ENCODE measurements around the gene PKN1.

Gene PKN1

DNA sequence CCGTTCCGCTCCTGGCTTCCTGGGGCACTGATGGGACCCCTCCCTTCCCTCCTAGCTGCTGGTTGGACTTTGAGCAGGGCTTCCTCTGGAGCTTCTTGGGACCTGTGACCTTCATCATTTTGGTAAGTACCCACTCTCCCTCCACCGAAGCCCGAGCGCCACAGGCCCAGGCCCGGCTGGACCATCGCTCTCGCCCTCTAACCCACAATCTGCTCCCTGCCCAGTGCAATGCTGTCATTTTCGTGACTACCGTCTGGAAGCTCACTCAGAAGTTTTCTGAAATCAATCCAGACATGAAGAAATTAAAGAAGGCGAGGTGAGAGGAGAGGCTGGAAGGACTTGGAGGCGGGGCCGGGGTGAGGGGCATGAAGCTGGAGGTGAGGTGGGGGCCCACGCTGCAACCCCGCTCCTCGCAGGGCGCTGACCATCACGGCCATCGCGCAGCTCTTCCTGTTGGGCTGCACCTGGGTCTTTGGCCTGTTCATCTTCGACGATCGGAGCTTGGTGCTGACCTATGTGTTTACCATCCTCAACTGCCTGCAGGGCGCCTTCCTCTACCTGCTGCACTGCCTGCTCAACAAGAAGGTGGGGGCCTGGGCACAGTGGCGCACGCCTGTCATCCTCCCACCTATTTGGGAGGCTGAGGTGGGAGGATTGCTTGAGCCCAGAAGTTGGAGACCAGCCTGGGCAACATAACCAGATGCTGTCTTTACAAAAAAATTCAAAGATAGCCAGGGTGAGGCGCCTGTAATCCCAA lies 26.3 kb upstream of the PKN1 start:
- DNase-seq (ENCODE audit: low read depth in 2 of 3, low spot score in 2 of 3), result no peak

DNA sequence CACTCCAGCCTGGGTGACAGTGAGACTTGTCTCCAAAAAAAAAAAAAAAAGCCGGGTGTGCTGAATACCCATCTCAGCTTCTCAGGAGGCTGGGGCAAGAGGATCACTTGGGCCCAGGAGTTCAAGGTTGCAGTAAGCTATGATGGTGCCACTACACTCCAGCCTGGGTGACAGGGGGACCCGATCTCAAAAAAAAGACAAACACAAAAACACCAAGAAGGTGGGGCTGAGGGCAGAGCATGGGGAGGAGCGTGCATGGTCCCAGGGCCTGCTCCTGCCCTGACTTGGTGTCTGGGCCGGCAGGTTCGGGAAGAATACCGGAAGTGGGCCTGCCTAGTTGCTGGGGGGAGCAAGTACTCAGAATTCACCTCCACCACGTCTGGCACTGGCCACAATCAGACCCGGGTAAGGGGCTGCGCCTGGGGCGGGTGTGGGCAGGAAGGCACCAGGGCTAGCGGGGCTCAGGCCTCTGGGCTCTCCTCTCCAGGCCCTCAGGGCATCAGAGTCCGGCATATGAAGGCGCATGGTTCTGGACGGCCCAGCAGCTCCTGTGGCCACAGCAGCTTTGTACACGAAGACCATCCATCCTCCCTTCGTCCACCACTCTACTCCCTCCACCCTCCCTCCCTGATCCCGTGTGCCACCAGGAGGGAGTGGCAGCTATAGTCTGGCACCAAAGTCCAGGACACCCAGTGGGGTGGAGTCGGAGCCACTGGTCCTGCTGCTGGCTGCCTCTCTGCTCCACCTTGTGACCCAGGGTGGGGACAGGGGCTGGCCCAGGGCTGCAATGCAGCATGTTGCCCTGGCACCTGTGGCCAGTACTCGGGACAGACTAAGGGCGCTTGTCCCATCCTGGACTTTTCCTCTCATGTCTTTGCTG lies 25.3 kb upstream of the PKN1 start:
- DNase-seq (ENCODE audit: low read depth in 2 of 3, low spot score in 2 of 3), result no peak

DNA sequence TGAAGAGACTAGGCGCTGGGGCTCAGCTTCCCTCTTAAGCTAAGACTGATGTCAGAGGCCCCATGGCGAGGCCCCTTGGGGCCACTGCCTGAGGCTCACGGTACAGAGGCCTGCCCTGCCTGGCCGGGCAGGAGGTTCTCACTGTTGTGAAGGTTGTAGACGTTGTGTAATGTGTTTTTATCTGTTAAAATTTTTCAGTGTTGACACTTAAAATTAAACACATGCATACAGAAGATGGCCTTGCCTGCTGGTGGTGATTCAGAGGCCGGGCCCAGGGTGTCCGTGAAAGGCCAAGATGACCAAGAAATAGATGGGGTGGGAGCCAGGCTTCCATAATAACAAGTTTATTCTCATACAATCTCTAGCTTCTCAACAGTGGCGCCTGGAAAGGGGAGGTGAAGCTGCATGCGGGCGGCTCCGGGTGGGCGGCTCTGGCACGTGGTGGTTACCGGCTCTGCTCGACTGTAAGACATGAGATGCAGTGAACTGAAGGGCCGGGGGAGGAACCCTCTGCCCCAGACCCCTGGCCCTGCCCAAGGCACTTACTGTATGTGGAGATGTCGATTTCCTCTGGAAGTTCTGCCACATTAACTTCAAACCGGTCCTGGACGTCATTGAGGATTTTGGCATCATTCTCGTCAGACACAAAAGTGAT lies 24.5 kb upstream of the PKN1 start:
- no peak for DNase-seq (ENCODE audit: low read depth in 2 of 3, low spot score in 2 of 3)

DNA sequence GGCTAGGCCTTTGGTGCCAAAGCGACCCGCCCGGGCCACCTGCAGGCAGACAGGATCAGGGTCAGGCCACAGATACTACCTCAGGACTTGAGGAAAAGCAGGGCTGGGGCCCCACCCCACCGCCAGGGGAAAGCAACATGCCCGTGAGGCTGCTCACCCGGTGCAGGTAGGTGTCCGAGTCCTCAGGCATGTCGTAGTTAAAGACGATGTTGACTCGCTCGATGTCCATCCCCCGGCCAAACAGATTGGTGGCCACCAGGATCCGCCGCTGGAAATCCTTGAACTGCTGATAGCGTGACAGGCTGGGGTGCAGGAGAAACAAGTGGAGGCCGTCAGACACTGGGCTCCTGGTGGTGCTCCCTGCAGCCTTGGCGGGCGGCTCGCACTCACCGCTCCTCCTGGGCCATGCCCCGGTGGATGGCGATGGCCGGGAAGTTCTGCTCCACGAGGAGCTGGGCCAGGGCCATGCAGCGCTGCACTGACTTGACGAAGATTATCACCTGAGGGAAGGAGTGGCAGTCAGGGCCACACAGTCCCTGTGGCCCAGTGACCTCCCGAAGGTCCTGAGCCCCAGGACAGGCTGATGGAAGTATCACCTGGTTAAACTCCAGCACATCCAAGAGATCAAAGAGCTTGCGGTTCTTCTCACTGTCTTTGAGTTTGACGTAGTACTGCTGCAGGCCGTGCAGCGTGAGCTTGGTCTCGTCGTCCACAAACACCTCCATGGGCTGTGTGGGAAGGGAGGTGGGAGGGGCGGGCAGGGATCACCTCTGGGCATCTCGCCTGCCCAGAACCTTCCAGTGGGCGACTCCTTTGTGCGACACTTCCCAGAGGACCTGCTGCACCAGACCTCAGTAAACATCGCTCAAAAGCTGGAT lies 23.7 kb upstream of the PKN1 start:
- no peak for DNase-seq (ENCODE audit: low read depth in 2 of 3, low spot score in 2 of 3)

DNA sequence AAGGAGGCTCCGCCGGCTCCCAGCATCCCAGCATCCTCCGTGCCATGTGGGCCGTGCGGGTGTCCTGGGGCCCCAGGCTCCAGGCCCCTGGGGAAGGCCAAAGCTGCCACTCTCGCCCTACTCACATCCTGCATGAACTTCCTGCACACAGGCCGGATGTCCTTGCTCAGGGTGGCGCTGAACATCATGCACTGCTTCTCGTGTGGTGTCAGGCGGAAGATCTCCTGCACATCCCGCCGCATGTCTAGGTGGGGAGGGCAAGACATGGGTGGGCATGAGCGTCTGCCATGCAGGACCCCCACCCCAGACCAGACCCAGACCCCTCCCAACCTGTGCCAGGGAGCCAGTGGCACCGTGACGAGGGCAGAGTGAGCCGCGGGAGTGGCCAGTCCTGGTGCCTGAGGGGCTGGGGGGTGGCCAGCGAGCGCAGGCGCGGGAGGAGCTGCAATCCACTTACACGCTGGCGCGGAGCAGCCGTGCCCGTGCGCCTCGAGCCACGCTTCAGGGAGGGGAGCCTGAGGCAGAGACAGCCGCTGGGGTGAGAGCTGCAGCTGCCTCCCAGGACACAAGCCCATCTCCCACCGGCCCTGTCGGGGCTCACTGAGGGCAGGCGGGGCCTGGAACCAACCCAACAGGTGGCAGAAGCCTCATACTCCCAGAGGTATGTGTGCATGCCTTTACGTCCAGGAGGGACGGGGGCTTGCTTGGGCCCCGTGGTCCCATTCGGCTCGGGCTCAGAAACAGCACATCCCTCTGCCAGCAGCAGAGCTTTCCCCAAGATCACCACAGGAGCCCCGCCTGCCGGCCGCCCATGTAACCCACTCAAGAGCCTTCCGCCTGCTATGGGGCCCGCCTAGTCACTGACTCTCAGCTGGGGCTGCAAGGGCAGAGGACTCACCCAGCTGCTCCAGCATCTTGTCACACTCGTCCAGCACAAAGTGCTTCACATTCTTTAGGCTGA lies 22.7 kb upstream of the PKN1 start:
- no peak for DNase-seq (ENCODE audit: low read depth in 2 of 3, low spot score in 2 of 3)

DNA sequence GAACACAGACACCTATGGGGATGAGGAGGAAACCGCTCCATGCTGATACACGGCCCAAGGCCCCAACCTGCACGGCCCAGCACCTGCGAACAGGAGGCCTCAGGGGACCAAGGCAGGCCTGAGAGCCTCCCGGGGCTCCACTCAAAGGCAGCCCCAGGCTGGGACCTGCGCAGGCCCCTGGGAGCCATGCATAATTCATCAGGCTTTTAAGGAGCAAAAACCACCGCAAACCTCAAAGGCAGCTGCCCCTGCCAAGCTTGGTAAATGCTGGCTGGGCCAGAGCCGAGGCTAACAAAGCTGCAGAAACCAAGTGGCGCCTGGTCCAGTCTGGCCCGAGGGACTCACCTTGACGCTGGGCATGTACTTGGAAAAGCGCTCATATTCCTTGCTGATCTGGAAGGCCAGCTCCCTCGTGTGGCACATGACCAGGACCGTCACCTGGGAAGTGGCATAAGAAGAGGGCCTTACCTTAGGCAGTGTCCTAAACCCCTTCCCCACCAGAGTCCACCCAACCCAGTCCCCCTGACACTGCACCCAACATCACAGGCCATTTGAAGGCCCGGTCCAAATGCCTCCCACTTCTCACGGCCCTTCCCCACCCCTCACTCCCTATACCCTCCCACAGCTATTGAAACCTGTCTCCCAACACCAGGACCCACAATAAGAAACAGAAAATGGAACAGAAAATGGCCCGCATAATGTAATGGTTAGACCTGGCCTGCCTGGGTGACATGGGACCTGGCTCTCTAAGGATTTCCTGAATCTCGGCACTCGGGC lies 21.8 kb upstream of the PKN1 start:
- DNase-seq (ENCODE audit: low read depth in 2 of 3, low spot score in 2 of 3), result no peak

DNA sequence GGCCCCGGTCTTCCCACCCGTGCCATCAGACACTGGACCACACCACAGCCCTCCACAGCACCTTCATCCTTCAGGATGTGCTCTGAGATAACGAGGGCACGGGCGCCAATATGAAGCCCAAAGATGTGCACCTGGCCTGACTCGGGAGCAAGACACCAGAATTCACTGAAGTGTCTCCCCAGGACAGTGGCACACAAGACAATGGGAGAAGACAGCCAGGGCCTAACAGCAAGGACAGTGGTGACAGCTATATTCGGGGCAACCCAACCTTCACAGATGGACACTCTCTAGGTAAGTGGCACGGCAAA lies 21.2 kb upstream of the PKN1 start:
- no peak for DNase-seq (ENCODE audit: low read depth in 2 of 3, low spot score in 2 of 3)

DNA sequence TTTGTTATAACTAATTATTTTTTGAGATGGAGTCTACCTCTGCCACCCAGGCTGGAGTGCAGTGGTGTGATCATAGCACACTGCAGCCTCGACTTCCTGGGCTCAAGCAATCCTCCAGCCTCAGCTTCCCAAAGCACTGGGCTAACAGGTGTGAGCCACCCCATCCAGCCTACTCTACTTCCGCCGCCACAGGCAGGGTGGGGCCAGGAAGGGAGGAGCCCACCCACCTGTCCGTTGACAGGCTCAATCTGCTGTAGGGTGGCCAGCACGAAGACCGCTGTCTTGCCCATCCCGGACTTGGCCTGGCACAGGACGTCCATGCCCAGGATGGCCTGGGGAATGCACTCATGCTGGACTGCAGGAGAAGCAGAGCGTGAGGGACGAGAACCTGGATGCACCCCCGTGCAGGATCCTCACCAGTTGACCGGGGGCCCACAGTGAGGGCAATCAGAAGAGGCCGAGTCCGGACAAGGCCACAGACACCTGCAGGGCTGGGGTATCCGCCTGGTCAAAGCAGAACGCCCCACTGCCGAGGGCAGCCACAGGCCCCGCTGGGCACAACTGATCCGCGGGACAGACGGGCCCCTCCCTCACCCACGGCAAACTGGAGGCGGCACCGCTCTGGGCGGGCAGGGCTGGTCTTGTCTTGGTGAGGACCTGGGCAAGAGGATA lies 20.6 kb upstream of the PKN1 start:
- DNase-seq (ENCODE audit: low read depth in 2 of 3, low spot score in 2 of 3), result no peak

DNA sequence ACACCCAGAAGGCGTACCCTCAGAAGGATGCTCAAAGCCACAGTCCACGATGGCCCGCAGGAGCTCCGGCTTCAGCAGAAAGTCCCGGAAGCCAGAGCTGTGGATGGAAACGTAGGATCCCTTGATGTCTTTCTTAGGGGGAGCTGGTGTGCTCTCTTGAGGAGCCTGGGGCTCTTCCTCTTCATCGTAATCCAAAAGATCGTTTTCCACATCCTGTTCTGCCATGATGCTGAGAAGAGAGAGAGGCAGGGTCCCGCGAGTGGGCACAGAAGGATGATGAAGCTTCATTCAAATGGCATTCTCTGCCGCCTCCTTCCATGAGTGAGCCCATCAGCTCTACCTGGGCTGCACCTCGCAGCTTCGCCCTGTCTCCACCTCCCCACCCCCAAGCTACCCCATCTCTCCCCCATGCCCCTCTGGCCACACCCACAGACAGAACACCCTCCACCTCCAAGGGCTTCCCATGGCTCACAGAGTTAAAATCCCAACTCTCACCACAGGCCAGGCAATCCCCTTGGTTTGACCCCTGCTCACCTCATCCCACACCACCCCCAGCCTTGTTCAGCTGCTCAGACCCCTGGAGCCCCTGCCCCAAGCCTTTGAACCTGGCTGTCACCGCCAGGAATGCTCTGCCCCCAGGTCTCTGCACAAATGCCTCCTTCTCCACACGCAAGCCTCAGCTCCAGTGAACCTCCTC lies 20.0 kb upstream of the PKN1 start:
- no peak for DNase-seq (ENCODE audit: low read depth in 2 of 3, low spot score in 2 of 3)

DNA sequence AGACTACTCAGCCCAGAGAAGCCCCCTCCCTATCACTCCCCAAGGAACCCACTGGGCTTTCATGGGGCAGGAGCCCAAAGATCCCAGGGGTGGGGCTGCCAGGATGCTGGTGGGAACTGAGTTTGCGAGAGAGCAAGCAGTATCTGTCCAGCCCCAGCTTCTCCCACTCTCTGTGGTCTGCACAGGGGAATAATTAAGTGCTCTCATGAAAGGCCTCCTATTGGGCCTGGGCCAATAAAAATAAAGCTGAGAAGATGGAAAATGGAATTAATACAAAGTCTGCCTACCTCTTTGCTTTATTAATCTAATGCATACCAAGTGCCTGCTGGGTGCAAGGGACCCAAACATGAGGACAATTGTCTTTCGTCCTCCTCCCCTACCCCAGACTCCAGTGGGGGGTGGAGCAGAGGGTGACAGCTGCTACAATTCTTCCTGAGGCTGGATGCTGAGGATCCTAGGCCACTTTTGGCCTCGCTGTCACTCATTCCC lies 19.4 kb upstream of the PKN1 start:
- DNase-seq (ENCODE audit: low read depth in 2 of 3, low spot score in 2 of 3), result no peak

DNA sequence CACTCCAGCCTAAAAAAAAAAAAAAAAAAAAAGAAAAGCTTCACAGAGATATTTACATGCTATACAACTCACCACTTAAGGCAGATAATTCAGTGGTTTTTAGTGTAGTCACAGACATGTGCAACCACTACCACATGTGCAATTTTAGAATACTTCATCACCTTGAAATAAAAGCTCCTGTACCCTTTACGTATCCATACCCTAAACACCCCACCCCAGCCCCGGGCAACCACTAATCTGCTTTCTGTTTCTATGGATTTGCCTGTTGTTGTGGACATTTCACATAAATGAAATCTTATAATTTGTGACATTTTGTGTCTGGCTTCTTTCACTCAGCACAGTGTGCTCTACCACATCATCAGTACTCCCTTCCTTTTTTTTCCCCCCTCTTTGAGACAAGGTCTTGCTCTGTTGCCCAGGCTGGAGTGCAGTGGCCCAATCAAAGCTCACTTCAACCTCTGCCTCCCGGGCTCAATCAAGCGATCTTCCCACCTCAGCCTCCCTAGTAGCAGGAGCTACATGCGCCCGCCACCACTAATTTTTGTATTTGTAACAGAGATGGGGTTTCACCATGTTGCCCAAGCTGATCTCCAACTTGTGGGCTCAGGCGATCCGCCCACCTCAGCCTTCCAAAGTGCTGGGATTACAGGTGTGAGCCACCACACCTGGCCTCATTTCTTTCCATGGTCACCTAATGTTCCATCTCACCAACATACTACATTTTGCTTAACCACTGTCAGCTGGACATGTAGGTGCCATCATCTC lies 18.0 kb upstream of the PKN1 start:
- DNase-seq (ENCODE audit: low read depth in 2 of 3, low spot score in 2 of 3), result no peak

DNA sequence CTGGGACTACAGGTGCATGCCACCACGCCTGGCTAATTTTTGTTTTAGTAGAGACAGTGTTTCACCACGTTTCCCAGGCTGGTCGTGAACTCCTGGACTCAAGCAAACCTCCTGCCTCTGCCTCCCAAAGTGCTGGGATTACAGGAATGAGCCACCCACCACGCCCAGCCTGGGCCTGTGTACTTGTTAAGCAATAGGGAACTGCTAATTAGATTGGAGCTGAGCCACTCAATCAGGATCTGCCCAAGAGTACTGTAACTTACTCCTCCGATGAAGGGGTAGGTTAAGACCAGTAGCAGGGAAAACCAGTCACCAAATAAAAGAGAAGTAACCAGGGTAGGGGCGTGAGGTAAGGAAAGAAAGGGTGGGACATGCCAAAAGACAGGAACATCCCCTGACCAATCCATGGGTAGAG lies 16.3 kb upstream of the PKN1 start:
- DNase-seq (ENCODE audit: low read depth in 2 of 3, low spot score in 2 of 3), result no peak

DNA sequence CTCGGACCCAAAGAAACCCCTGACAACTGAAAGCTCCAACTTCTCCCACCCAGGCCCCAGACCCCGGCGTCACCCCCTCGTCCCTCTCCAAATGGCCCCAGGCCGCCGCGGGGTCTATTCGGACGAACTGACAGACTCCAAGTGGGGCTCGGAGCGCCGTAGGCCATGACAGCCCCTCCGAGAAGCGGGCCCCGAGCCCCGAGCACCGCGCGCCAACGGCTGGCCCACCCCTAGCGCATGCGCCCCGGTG lies 14.3 kb upstream of the PKN1 start:
- peak in 1 of 3 experiments; percentile 80 for DNase-seq (ENCODE audit: low read depth in 2 of 3, low spot score in 2 of 3)

DNA sequence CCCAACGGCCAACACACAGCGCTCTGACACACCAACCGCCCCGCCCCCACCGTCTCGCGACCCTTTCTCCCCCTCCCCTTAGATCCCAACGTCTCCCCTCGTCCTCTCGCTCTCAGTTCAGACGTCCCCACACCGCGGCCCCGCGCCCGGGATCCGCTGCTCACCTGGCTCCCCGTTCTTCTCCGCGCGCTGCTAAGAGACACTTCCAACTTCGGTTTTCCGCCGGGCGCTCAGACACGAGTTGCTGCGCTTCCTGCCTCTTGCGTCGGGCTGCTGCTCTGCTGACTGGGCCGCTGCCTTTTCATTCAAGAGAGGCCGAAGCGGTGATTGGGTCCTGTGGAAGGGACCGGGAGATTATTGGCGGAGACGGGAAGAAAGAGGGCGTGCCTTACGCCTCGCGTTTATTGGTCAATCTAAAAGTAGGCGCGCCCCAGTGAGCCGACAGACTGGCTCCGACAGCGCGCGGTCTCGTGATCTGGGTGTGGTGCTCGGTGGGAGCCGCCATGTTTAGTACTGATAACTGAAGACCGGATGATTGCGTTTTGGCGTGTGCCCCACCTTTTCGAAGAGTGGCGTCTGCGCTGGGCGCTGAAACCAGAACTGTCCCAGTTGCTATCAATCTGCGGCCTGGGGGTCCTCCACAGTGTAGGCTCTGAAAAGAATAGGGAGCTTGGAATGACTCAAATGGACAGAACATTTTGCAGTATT lies 13.8 kb upstream of the PKN1 start, which contains the start of gene DDX39A:
DDX39A (minus strand) TSS at position 236 of the 708 bp plus-strand sequence. CDS start 6,121 bp downstream, outside the sequence.
- peak; percentile 83 to 93 (median 88) for DNase-seq (ENCODE audit: low read depth in 2 of 3, low spot score in 2 of 3)

DNA sequence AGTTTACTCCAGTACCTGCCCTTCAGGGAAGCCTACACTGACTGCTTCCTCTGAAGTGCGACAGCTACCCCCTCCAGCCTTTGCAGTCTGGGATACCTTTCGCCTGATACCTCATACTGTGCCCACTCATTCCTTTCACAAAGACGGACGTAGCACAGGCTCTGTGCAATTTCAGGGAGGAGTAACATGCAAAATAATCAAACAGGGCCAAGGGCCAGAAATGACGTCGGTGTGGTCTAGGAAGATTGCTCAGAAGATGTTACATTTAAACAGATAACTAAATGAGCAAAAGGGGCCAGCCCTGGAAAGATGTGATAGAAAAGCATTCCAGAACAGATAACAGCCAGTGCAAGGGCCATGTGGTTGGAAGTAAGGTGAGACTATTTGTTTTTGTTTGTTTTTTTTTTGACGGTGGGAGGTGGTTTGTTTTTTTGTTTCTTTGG lies 7.4 kb upstream of the PKN1 start:
- DNase-seq (ENCODE audit: low read depth in 2 of 3, low spot score in 2 of 3), result no peak

DNA sequence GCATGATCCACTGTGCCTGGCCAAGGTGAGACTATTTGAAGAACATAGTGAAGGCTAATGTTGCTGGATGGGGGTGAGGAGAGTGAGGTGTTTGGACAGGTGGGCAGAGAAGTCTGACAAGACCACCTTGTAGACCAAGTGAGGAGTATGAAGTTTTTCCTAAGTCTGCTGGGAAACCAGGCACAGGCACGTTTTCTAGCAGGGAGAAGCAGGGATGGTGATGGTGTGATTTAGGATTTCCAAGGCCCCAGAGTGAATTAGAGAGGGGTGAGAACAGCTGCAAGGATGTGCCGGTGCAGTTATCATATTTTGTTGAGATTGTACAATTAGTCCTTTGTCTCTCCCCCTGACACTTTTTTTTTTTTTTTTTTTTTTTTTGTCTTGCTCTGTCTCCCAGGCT lies 5.6 kb upstream of the PKN1 start:
- DNase-seq (ENCODE audit: low read depth in 2 of 3, low spot score in 2 of 3), result no peak
